SK-N-SH (cell line): ENCODE results near the gene PTPRD.

Source experiments
- CTCF ChIP-seq: fragments of 200-600 bp; sonication (generic); IDR thresholded peaks from 2 replicates; pipeline ENCODE4 v1.6.1; 2017; ENCODE audit warnings: antibody characterized with exemption, mild to moderate bottlenecking, moderate library complexity
- ELF1 ChIP-seq: IDR thresholded peaks from 2 replicates; pipeline ENCODE4 v1.4.0; 2012
- EP300 ChIP-seq, 2 experiments: IDR thresholded peaks; 2 replicates each; pipeline versions ENCODE4 v1.4.0 to v1.6.1; 2012; ENCODE audit warnings: borderline replicate concordance in 1 of 2, low read depth in 1 of 2, low read length in 1 of 2
- GABPA ChIP-seq: IDR thresholded peaks from 2 replicates; pipeline ENCODE4 v1.4.0; 2012; ENCODE audit warnings: low read depth, mild to moderate bottlenecking
- IRF3 ChIP-seq: fragments of 150-350 bp; IDR thresholded peaks from 2 replicates; pipeline ENCODE4 v1.6.1; 2016; ENCODE audit warnings: mild to moderate bottlenecking, low read depth, low read length
- MAX ChIP-seq: IDR thresholded peaks from 2 replicates; pipeline ENCODE4 v1.4.0; 2012; ENCODE audit warnings: low read depth
- POLR2AphosphoS5 ChIP-seq: IDR thresholded peaks from 2 replicates; pipeline ENCODE4 v1.6.1; 2012; ENCODE audit warnings: low read depth, low read length
- RAD21 ChIP-seq: IDR thresholded peaks from 2 replicates; pipeline ENCODE4 v1.6.1; 2012; ENCODE audit warnings: mild to moderate bottlenecking, low read length
- SIN3A ChIP-seq: IDR thresholded peaks from 2 replicates; pipeline ENCODE4 v1.6.1; 2012; ENCODE audit warnings: low read depth, mild to moderate bottlenecking, low read length, moderate library complexity, borderline replicate concordance
- SMC3 ChIP-seq: IDR thresholded peaks from 2 replicates; pipeline ENCODE4 v1.6.1; 2012; ENCODE audit warnings: low read depth, low read length, improper control_type of control experiment
- TCF12 ChIP-seq: IDR thresholded peaks from 2 replicates; pipeline ENCODE4 v1.4.0; 2012
- YY1 ChIP-seq: IDR thresholded peaks from 2 replicates; pipeline ENCODE4 v1.4.0; 2012; ENCODE audit warnings: low read depth, mild to moderate bottlenecking

GRCh38 chr9:8555762-8556500 is 2056.9 kb downstream of the PTPRD start:
- TF ChIP-seq CTCF (no peak), POLR2AphosphoS5 (no peak), IRF3 (no peak), RAD21 (no peak), MAX (no peak), ELF1 (no peak), GABPA (no peak), EP300 (IDR thresholded peaks at IDR 0.05; ENCODE audit: borderline replicate concordance in 1 of 2, low read depth in 1 of 2, low read length in 1 of 2) (no peak), SMC3 (no peak), TCF12 (no peak), YY1 (no peak), SIN3A (no peak)
